ENCODE measurements around the gene HES4. TPM values are rescaled to one million over a fixed set of nuclear protein-coding genes. Genes with fewer than 3 reads are reported as not detected.
"Not testable (repeated sequence)": the region's sequence is repeated elsewhere in the genome, so short reads cannot be mapped to it uniquely, and the experiment has no call there.

The HES4 gene
- total RNA-seq, 1 donor from 2014 or later, result 7.3 TPM

GRCh38 chr1:1010131-1010530 lies 10.2 kb upstream of the HES4 start:
- Histone ChIP-seq H3K4me1 (ENCODE audit: control insufficient read depth in 3 of 3, insufficient read depth in 3 of 3, low read length in 3 of 3) (peaks cover 25 to 27% (median 27%) of the 10 kb centered on the region in 3 donors), H3K27me3 (ENCODE audit: control insufficient read depth in 3 of 3, insufficient read depth in 3 of 3, low read length in 3 of 3) (peaks cover 5 to 13% (median 7%) of the 10 kb centered on the region in 3 donors)
- not testable (repeated sequence) for H3K9ac ChIP-seq (ENCODE audit: low read depth in 1 of 3, low read length in 3 of 3); H3K4me3 ChIP-seq (ENCODE audit: low read length in 3 of 3); H3K9me3 ChIP-seq (ENCODE audit: control insufficient read depth in 3 of 3, low read length in 3 of 3); H3K36me3 ChIP-seq (ENCODE audit: control insufficient read depth in 3 of 3, insufficient read depth in 3 of 3, low read length in 3 of 3); H3K27ac ChIP-seq (ENCODE audit: low read depth, low read length)

GRCh38 chr1:1006305-1007159 lies 6.6 kb upstream of the HES4 start:
- H3K27ac ChIP-seq (ENCODE audit: low read depth, low read length), result no peak overlapping the region
- H3K36me3 ChIP-seq (ENCODE audit: control insufficient read depth in 3 of 3, insufficient read depth in 3 of 3, low read length in 3 of 3), result no peaks in the 10 kb centered on the region
- no peaks in the 10 kb centered on the region for H3K9me3 ChIP-seq (ENCODE audit: control insufficient read depth in 3 of 3, low read length in 3 of 3)
- peaks cover 20 to 24% (median 23%) of the 10 kb centered on the region in 3 donors for H3K4me1 ChIP-seq (ENCODE audit: control insufficient read depth in 3 of 3, insufficient read depth in 3 of 3, low read length in 3 of 3)
- peak overlapping the region in 1 of 3 donors; percentile 16 for H3K9ac ChIP-seq (ENCODE audit: low read depth in 1 of 3, low read length in 3 of 3)
- H3K4me3 ChIP-seq (ENCODE audit: low read length in 3 of 3), result no peak overlapping the region
- peaks cover 5 to 33% (median 15%) of the 10 kb centered on the region in 3 donors for H3K27me3 ChIP-seq (ENCODE audit: control insufficient read depth in 3 of 3, insufficient read depth in 3 of 3, low read length in 3 of 3)

GRCh38 chr1:1005774-1006304 lies 5.9 kb upstream of the HES4 start:
- Histone ChIP-seq H3K9me3 (ENCODE audit: control insufficient read depth in 3 of 3, low read length in 3 of 3) (no peaks in the 10 kb centered on the region), H3K27ac (ENCODE audit: low read depth, low read length) (no peak overlapping the region), H3K4me3 (ENCODE audit: low read length in 3 of 3) (no peak overlapping the region), H3K9ac (ENCODE audit: low read depth in 1 of 3, low read length in 3 of 3) (peak overlapping the region in 1 of 3 donors; percentile 66), H3K27me3 (ENCODE audit: control insufficient read depth in 3 of 3, insufficient read depth in 3 of 3, low read length in 3 of 3) (peaks cover 7 to 36% (median 22%) of the 10 kb centered on the region in 3 donors), H3K4me1 (ENCODE audit: control insufficient read depth in 3 of 3, insufficient read depth in 3 of 3, low read length in 3 of 3) (peaks cover 22 to 26% (median 26%) of the 10 kb centered on the region in 3 donors), H3K36me3 (ENCODE audit: control insufficient read depth in 3 of 3, insufficient read depth in 3 of 3, low read length in 3 of 3) (no peaks in the 10 kb centered on the region)

GRCh38 chr1:1004780-1005697 lies 5.1 kb upstream of the HES4 start:
- H3K9ac ChIP-seq (ENCODE audit: low read depth in 1 of 3, low read length in 3 of 3), result peak overlapping the region; percentile 50 to 66 (median 57)
- H3K27me3 ChIP-seq (ENCODE audit: control insufficient read depth in 3 of 3, insufficient read depth in 3 of 3, low read length in 3 of 3), result peaks cover 9 to 42% (median 27%) of the 10 kb centered on the region in 3 donors
- H3K4me3 ChIP-seq (ENCODE audit: low read length in 3 of 3), result peak overlapping the region; percentile 30 to 49 (median 46)
- H3K4me1 ChIP-seq (ENCODE audit: control insufficient read depth in 3 of 3, insufficient read depth in 3 of 3, low read length in 3 of 3), result peaks cover 23 to 32% (median 32%) of the 10 kb centered on the region in 3 donors
- no peaks in the 10 kb centered on the region for H3K9me3 ChIP-seq (ENCODE audit: control insufficient read depth in 3 of 3, low read length in 3 of 3)
- H3K36me3 ChIP-seq (ENCODE audit: control insufficient read depth in 3 of 3, insufficient read depth in 3 of 3, low read length in 3 of 3), result no peaks in the 10 kb centered on the region
- H3K27ac ChIP-seq (ENCODE audit: low read depth, low read length), result peak overlapping the region; percentile 36

- Histone ChIP-seq H3K4me3 (ENCODE audit: low read length in 3 of 3) (peak overlapping the region in 1 of 3 donors; percentile 49), H3K9ac (ENCODE audit: low read depth in 1 of 3, low read length in 3 of 3) (peak overlapping the region in 2 of 3 donors; percentile 50 to 62), H3K4me1 (ENCODE audit: control insufficient read depth in 3 of 3, insufficient read depth in 3 of 3, low read length in 3 of 3) (peaks cover 23 to 35% (median 34%) of the 10 kb centered on the region in 3 donors), H3K36me3 (ENCODE audit: control insufficient read depth in 3 of 3, insufficient read depth in 3 of 3, low read length in 3 of 3) (no peaks in the 10 kb centered on the region), H3K9me3 (ENCODE audit: control insufficient read depth in 3 of 3, low read length in 3 of 3) (no peaks in the 10 kb centered on the region), H3K27ac (ENCODE audit: low read depth, low read length) (no peak overlapping the region), H3K27me3 (ENCODE audit: control insufficient read depth in 3 of 3, insufficient read depth in 3 of 3, low read length in 3 of 3) (peaks cover 9 to 42% (median 27%) of the 10 kb centered on the region in 3 donors)
These were observed 4.5 kb upstream of the HES4 start for GRCh38 chr1:1004420-1004779.

GRCh38 chr1:1003618-1004419 lies 3.9 kb upstream of the HES4 start:
- Histone ChIP-seq H3K36me3 (ENCODE audit: control insufficient read depth in 3 of 3, insufficient read depth in 3 of 3, low read length in 3 of 3) (no peaks in the 10 kb centered on the region), H3K4me3 (ENCODE audit: low read length in 3 of 3) (no peak overlapping the region), H3K4me1 (ENCODE audit: control insufficient read depth in 3 of 3, insufficient read depth in 3 of 3, low read length in 3 of 3) (peaks cover 23 to 38% (median 37%) of the 10 kb centered on the region in 3 donors), H3K27me3 (ENCODE audit: control insufficient read depth in 3 of 3, insufficient read depth in 3 of 3, low read length in 3 of 3) (peaks cover 9 to 47% (median 27%) of the 10 kb centered on the region in 3 donors), H3K9me3 (ENCODE audit: control insufficient read depth in 3 of 3, low read length in 3 of 3) (no peaks in the 10 kb centered on the region), H3K27ac (ENCODE audit: low read depth, low read length) (no peak overlapping the region), H3K9ac (ENCODE audit: low read depth in 1 of 3, low read length in 3 of 3) (peak overlapping the region in 2 of 3 donors; percentile 14 to 62)

GRCh38 chr1:1001057-1001783 lies 1.3 kb upstream of the HES4 start:
- Histone ChIP-seq H3K27ac (ENCODE audit: low read depth, low read length) (peak overlapping the region; percentile 86), H3K36me3 (ENCODE audit: control insufficient read depth in 3 of 3, insufficient read depth in 3 of 3, low read length in 3 of 3) (no peaks in the 10 kb centered on the region), H3K4me3 (ENCODE audit: low read length in 3 of 3) (peak overlapping the region; percentile 63 to 69 (median 68)), H3K4me1 (ENCODE audit: control insufficient read depth in 3 of 3, insufficient read depth in 3 of 3, low read length in 3 of 3) (peaks cover 23 to 37% (median 35%) of the 10 kb centered on the region in 3 donors), H3K27me3 (ENCODE audit: control insufficient read depth in 3 of 3, insufficient read depth in 3 of 3, low read length in 3 of 3) (peaks cover 13 to 47% (median 34%) of the 10 kb centered on the region in 3 donors), H3K9me3 (ENCODE audit: control insufficient read depth in 3 of 3, low read length in 3 of 3) (no peaks in the 10 kb centered on the region), H3K9ac (ENCODE audit: low read depth in 1 of 3, low read length in 3 of 3) (peak overlapping the region; percentile 33 to 79 (median 73))

GRCh38 chr1:1000357-1001056 lies 610 bp upstream of the HES4 start:
- Histone ChIP-seq H3K9me3 (ENCODE audit: control insufficient read depth in 3 of 3, low read length in 3 of 3) (no peaks in the 10 kb centered on the region), H3K4me1 (ENCODE audit: control insufficient read depth in 3 of 3, insufficient read depth in 3 of 3, low read length in 3 of 3) (peaks cover 18 to 31% (median 30%) of the 10 kb centered on the region in 3 donors), H3K36me3 (ENCODE audit: control insufficient read depth in 3 of 3, insufficient read depth in 3 of 3, low read length in 3 of 3) (no peaks in the 10 kb centered on the region), H3K27ac (ENCODE audit: low read depth, low read length) (peak overlapping the region; percentile 86), H3K27me3 (ENCODE audit: control insufficient read depth in 3 of 3, insufficient read depth in 3 of 3, low read length in 3 of 3) (peaks cover 10 to 43% (median 32%) of the 10 kb centered on the region in 3 donors), H3K4me3 (ENCODE audit: low read length in 3 of 3) (peak overlapping the region; percentile 63 to 69 (median 68)), H3K9ac (ENCODE audit: low read depth in 1 of 3, low read length in 3 of 3) (peak overlapping the region; percentile 73 to 79 (median 74))

All from skeletal muscle tissue (tissue), 4 donors.